Ishikawa (cell line): ENCODE results near the gene IL3RA.

ENCODE experiments used
- CEBPB ChIP-seq: IDR thresholded peaks from 2 replicates; pipeline ENCODE4 v1.6.1; 2012
- CREB1 ChIP-seq: IDR thresholded peaks from 2 replicates; pipeline ENCODE4 v1.6.1; 2012; ENCODE audit warnings: low read depth
- EGR1 ChIP-seq: IDR thresholded peaks from 2 replicates; pipeline ENCODE4 v1.6.1; 2012
- EP300 ChIP-seq: IDR thresholded peaks from 2 replicates; pipeline ENCODE4 v1.6.1; 2012; ENCODE audit warnings: borderline replicate concordance
- FOXM1 ChIP-seq: IDR thresholded peaks from 2 replicates; pipeline ENCODE4 v1.6.1; 2012; ENCODE audit warnings: low read depth, borderline replicate concordance
- MAX ChIP-seq: IDR thresholded peaks from 2 replicates; pipeline ENCODE4 v1.6.1; 2012
- NFIC ChIP-seq: IDR thresholded peaks from 2 replicates; pipeline ENCODE4 v1.6.1; 2012
- RAD21 ChIP-seq: IDR thresholded peaks from 2 replicates; pipeline ENCODE4 v1.6.1; 2012; ENCODE audit warnings: low read depth
- REST ChIP-seq: IDR thresholded peaks from 2 replicates; pipeline ENCODE4 v1.6.1; 2012; ENCODE audit warnings: low read depth, mild to moderate bottlenecking
- TAF1 ChIP-seq: IDR thresholded peaks from 2 replicates; pipeline ENCODE4 v1.6.1; 2012; ENCODE audit warnings: low read depth, mild to moderate bottlenecking
- TCF12 ChIP-seq: IDR thresholded peaks from 2 replicates; pipeline ENCODE4 v1.6.1; 2012; ENCODE audit warnings: low read depth
- TEAD4 ChIP-seq: IDR thresholded peaks from 2 replicates; pipeline ENCODE4 v1.6.1; 2012
- USF1 ChIP-seq: IDR thresholded peaks from 2 replicates; pipeline ENCODE4 v1.6.1; 2012
- YY1 ChIP-seq: IDR thresholded peaks from 2 replicates; pipeline ENCODE4 v1.6.1; 2012; ENCODE audit warnings: low read depth
- ZBTB7A ChIP-seq: IDR thresholded peaks from 2 replicates; pipeline ENCODE4 v1.6.1; 2012; ENCODE audit warnings: low read depth

IL3RA gene

GRCh38 chrX:1418901-1419544, 82.4 kb downstream of the IL3RA start:
- TF ChIP-seq CREB1 (no peak), TAF1 (no peak), ZBTB7A (no peak), NFIC (no peak), MAX (no peak), EGR1 (no peak), RAD21 (no peak), REST (no peak)

GRCh38 chrX:1419545-1420355, 83.2 kb downstream of the IL3RA start:
- no peak for TF ChIP-seq MAX
- no peak for TF ChIP-seq ZBTB7A
- TF ChIP-seq RAD21: no peak
- TF ChIP-seq YY1: no peak
- TF ChIP-seq EGR1: no peak
- no peak for TF ChIP-seq TCF12
- TF ChIP-seq CREB1: no peak
- TF ChIP-seq NFIC: no peak
- no peak for TF ChIP-seq EP300
- no peak for TF ChIP-seq TEAD4
- TF ChIP-seq TAF1: no peak
- no peak for TF ChIP-seq REST
- TF ChIP-seq USF1: no peak
- no peak for TF ChIP-seq CEBPB
- TF ChIP-seq FOXM1: no peak

- TF ChIP-seq USF1 (no peak), TEAD4 (no peak), NFIC (no peak), ZBTB7A (no peak)
Measured at GRCh38 chrX:1420371-1420770, 83.8 kb downstream of the IL3RA start.

- no peak for TF ChIP-seq NFIC
- no peak for TF ChIP-seq TEAD4
- TF ChIP-seq REST: no peak
- TF ChIP-seq RAD21: no peak
- no peak for TF ChIP-seq TAF1
- TF ChIP-seq CREB1: no peak
- no peak for TF ChIP-seq MAX
- TF ChIP-seq ZBTB7A: no peak
- TF ChIP-seq YY1: no peak
- TF ChIP-seq CEBPB: no peak
- TF ChIP-seq EGR1: no peak
- no peak for TF ChIP-seq EP300
- no peak for TF ChIP-seq FOXM1
- TF ChIP-seq TCF12: no peak
- TF ChIP-seq USF1: no peak
Measured at GRCh38 chrX:1421433-1422134, 85.0 kb downstream of the IL3RA start.
